Measurements from ENCODE around the gene C12orf54.

The C12orf54 gene

GRCh38 chr12:48536602-48537001 is 54.3 kb downstream of the C12orf54 start:
- no peak for DNase-seq (ENCODE audit: extremely low spot score)
- ChIA-PET POLR2A (no interaction called here), CTCF (no interaction called here)
- no peak for TF ChIP-seq CTCF (IDR thresholded peaks at IDR 0.05; ENCODE audit: control extremely low read depth, extremely low read depth, low read depth, missing control alignments)

DNA sequence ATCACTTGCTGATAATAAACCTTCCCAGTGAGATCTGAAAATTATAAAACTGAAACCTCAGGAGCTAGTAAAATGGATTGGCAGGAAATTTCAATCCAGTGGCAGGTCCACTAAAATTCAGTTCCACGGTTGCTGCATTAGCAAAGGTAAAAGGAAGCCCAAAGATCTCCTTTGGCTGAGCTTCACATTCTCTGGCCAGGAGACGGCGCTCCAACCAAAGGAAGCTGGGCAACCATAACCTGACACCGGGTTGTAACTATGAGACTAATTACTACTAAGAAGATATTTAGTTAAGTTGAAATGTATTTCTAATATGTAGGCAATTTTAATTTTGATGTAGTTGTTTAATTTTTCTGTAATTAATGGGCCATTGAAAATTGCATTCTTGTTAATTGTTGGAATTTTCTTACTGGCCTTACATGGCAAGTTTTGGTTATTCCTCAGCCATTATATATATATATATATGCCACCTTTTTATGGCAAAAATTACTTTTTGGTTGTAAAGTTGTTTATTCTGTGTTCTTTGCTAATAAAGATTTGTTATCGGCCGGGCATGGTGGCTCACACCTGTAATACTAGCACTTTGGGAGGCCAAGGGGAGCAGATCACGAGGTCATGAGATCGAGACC is 60.1 kb downstream of the C12orf54 start:
- ChIA-PET POLR2A (no interaction called here), CTCF (interaction anchor here (0.9 to 5.6 kb wide), 11 partner anchors 9 to 253 kb away, joined by 3 to 63 read pairs (median 4); partner anchors contain the start of gene OR8S1)
- peak; percentile 54 for TF ChIP-seq CTCF (IDR thresholded peaks at IDR 0.05; ENCODE audit: control extremely low read depth, extremely low read depth, low read depth, missing control alignments)
- DNase-seq (ENCODE audit: extremely low spot score), result peak; percentile 42

DNA sequence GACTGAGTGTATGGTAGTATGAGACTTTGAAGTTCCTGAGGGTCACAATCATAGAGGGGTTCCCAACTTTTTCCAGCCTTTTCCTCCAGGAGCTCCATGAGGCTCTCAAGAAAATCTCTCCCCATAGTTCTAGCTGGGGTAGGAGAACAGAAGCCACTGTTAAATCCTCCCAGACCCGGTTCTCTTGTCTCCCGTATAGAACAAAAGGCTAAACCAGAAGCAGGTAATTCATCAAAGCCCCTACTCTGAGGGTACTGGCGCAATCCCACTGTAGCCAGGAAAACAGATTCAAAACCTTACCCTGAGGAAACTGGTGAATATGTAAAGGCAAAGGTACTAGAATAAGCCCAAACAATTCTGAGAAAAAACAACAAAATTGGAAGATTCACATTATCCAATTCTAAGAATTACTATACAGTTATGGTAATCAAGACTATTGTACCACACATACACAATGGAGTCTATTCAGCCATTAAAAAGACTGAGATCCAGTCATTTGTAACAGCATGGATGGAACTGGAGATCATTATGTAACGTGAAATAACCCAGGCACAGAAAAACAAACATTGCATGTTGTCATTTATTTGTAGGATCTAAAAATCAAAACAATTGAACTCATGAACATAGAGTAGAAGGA is 63.7 kb downstream of the C12orf54 start:
- ChIA-PET POLR2A (no interaction called here), CTCF (interaction anchor here (2.9 to 5.6 kb wide), 2 partner anchors 73 to 76 kb away, joined by 9 to 63 read pairs; no protein-coding TSS in a partner anchor)
- no peak for DNase-seq (ENCODE audit: extremely low spot score)
- no peak for TF ChIP-seq CTCF (IDR thresholded peaks at IDR 0.05; ENCODE audit: control extremely low read depth, extremely low read depth, low read depth, missing control alignments)

Data from GM10248 (cell line).